ENCODE results near the gene TLE4. TPM values are rescaled to one million over a fixed set of nuclear protein-coding genes. Genes with fewer than 3 reads are reported as not detected.
"Not testable (repeated sequence)": the region's sequence is repeated elsewhere in the genome, so short reads cannot be mapped to it uniquely, and the experiment has no call there.

TLE4 gene
- polyA plus RNA-seq, 1 donor (not counting 4 experiments of a cell fraction or from before 2014, with no cell fraction given) = 14.7 TPM

GRCh38 chr9:79542735-79543620 is 28.8 kb upstream of the TLE4 start:
- H3K4me1 ChIP-seq (ENCODE audit: control insufficient read depth, extremely low read depth, insufficient read depth, low read length) = no peaks in the 10 kb centered on the region
- no peak overlapping the region for H3K4me2 ChIP-seq (ENCODE audit: control insufficient read depth, extremely low read depth, insufficient read depth, low read depth, low read length)
- H3K9me1 ChIP-seq (ENCODE audit: control insufficient read depth, extremely low read depth, insufficient read depth, low read length) = no peaks in the 10 kb centered on the region
- H3K9me3 ChIP-seq (ENCODE audit: control insufficient read depth, low read depth, low read length) = no peaks in the 10 kb centered on the region
- H3K79me2 ChIP-seq (ENCODE audit: control insufficient read depth, insufficient read depth, low read length) = no peaks in the 10 kb centered on the region
- no peak for DNase-seq (ENCODE audit: low read depth, low spot score)
- H3K27ac ChIP-seq (ENCODE audit: control insufficient read depth, insufficient read depth, low read length) = no peak overlapping the region
- no peak overlapping the region for H3K4me3 ChIP-seq (ENCODE audit: control insufficient read depth in 2 of 3, extremely low read depth in 1 of 3, insufficient read depth in 2 of 3, low read depth in 1 of 3, low read length in 3 of 3)
- H3K27me3 ChIP-seq (ENCODE audit: control insufficient read depth, extremely low read depth, insufficient read depth, low read length) = no peaks in the 10 kb centered on the region
- TF ChIP-seq CTCF (optimal IDR thresholded peaks at IDR 0.05 in 1 of 3, IDR thresholded peaks at IDR 0.05 in 1 of 3, conservative IDR thresholded peaks at IDR 0.05 in 1 of 3; ENCODE audit: extremely low read depth in 1 of 3, insufficient read depth in 2 of 3, low read length in 3 of 3) (no peak), EZH2 (IDR thresholded peaks at IDR 0.05; ENCODE audit: low read length) (no peak)
- no peaks in the 10 kb centered on the region for H4K20me1 ChIP-seq (ENCODE audit: control insufficient read depth, extremely low read depth, insufficient read depth, low read length)
- no peak for FAIRE-seq
- no peaks in the 10 kb centered on the region for H3K36me3 ChIP-seq (ENCODE audit: control insufficient read depth in 2 of 2, extremely low read depth in 1 of 2, insufficient read depth in 2 of 2, low read length in 2 of 2)
- dilution Hi-C loops (cut with MboI; ENCODE audit: extremely low pct_ligation_motif_present, low sequenced_read_pairs) = no loop called here
- H3K9ac ChIP-seq (ENCODE audit: control insufficient read depth, extremely low read depth, insufficient read depth, low read length) = no peak overlapping the region
- no peak overlapping the region for H2AFZ ChIP-seq (ENCODE audit: control insufficient read depth, low read length)

GRCh38 chr9:79544375-79544774 is 27.4 kb upstream of the TLE4 start:
- H2AFZ ChIP-seq (ENCODE audit: control insufficient read depth, low read length); H3K4me3 ChIP-seq (ENCODE audit: control insufficient read depth in 2 of 3, extremely low read depth in 1 of 3, insufficient read depth in 2 of 3, low read depth in 1 of 3, low read length in 3 of 3); H4K20me1 ChIP-seq (ENCODE audit: control insufficient read depth, extremely low read depth, insufficient read depth, low read length); H3K79me2 ChIP-seq (ENCODE audit: control insufficient read depth, insufficient read depth, low read length); H3K4me2 ChIP-seq (ENCODE audit: control insufficient read depth, extremely low read depth, insufficient read depth, low read depth, low read length); H3K27me3 ChIP-seq (ENCODE audit: control insufficient read depth, extremely low read depth, insufficient read depth, low read length); H3K4me1 ChIP-seq (ENCODE audit: control insufficient read depth, extremely low read depth, insufficient read depth, low read length); DNase-seq (ENCODE audit: low read depth, low spot score); H3K9me1 ChIP-seq (ENCODE audit: control insufficient read depth, extremely low read depth, insufficient read depth, low read length); H3K27ac ChIP-seq (ENCODE audit: control insufficient read depth, insufficient read depth, low read length); H3K9me3 ChIP-seq (ENCODE audit: control insufficient read depth, low read depth, low read length); FAIRE-seq; H3K9ac ChIP-seq (ENCODE audit: control insufficient read depth, extremely low read depth, insufficient read depth, low read length); H3K36me3 ChIP-seq (ENCODE audit: control insufficient read depth in 2 of 2, extremely low read depth in 1 of 2, insufficient read depth in 2 of 2, low read length in 2 of 2); dilution Hi-C loops (cut with MboI; ENCODE audit: extremely low pct_ligation_motif_present, low sequenced_read_pairs): not testable (repeated sequence)

Data from keratinocyte (primary cell).